C4-2B (cell line): ENCODE measurements around the gene RTBDN.
"Not testable (repeated sequence)": the region's sequence is repeated elsewhere in the genome, so short reads cannot be mapped to it uniquely, and the experiment has no call there.

Experiments used
- H3K27ac ChIP-seq: fragments of 450-650 bp; 2 replicates; pipeline ENCODE4 v1.5.1; 2017
- ZFX ChIP-seq: fragments of 450-650 bp; IDR thresholded peaks from 2 replicates; pipeline ENCODE4 v1.6.1; 2017
- TF ChIP-seq, protein P1 (sequence below): fragments of 450-650 bp; conservative IDR thresholded peaks from 2 replicates; pipeline ENCODE4 v1.5.1; 2017; ENCODE audit warnings: mild to moderate bottlenecking

The RTBDN gene

DNA sequence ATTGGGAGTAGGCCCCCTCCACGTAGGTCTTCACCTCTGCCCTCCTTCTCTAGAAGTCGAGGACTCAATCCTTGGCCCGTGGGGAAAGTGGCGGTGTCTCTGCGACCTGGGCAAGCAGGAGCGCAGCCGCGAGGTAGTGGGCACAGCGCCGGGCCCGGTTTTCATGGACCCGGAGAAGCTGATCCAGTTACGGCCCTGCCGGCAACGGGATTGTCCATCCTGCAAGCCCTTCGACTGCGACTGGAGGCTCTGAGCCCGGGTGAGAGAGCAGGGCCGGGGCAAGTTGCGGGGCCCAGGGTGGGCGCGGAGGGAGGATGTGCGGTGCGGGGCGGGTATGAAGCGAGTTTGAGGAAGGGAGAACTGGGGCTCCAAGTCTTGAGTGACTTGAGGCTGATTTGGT lies 30.3 kb downstream of the RTBDN start:
- H3K27ac ChIP-seq: no peak overlapping the region
- TF ChIP-seq ZFX: no peak
- TF ChIP-seq, protein P1, sequence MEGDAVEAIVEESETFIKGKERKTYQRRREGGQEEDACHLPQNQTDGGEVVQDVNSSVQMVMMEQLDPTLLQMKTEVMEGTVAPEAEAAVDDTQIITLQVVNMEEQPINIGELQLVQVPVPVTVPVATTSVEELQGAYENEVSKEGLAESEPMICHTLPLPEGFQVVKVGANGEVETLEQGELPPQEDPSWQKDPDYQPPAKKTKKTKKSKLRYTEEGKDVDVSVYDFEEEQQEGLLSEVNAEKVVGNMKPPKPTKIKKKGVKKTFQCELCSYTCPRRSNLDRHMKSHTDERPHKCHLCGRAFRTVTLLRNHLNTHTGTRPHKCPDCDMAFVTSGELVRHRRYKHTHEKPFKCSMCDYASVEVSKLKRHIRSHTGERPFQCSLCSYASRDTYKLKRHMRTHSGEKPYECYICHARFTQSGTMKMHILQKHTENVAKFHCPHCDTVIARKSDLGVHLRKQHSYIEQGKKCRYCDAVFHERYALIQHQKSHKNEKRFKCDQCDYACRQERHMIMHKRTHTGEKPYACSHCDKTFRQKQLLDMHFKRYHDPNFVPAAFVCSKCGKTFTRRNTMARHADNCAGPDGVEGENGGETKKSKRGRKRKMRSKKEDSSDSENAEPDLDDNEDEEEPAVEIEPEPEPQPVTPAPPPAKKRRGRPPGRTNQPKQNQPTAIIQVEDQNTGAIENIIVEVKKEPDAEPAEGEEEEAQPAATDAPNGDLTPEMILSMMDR: no peak

DNA sequence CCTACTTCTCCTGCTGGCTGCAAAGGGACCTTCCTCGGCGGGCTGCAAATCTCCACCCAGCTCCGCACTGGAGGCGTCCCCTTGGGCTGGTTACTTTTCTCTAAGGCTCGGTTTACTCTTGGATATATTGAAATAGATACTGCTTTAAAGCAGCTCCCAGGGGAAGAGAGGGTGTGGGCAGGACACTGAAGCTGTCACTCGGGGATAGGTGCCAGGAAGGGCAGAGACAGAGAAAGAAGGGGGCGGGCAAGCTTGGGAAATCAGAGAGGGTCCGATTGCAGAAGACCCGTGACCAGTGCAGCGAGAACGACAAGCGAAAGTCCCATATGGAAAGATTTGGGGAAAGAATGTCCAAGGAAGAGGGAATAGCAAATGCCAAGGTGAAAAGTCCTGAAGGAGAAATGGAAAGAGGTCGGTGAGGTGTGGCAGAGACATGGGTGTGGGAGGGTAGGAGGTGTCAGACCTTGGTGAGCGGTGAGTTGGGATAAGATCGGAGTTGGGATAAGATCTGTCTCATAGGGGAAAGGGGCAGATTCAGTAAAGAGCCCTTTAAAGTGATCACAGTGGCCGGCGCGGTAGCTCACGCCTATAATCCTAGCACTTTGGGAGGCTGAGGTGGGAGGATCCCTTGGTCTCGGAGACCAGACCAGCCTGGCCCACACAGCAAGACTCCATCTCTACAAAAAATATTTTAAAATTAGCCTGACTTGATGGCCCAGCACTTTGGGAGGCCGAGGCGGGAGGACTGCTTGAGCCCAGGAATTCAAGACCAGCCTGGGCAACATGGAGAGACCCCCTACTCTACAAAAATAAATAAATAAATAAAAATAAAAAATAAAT lies 31.9 kb downstream of the RTBDN start:
- TF ChIP-seq, protein P1: no peak
- TF ChIP-seq ZFX: no peak
- peak overlapping the region; percentile 98 for H3K27ac ChIP-seq

DNA sequence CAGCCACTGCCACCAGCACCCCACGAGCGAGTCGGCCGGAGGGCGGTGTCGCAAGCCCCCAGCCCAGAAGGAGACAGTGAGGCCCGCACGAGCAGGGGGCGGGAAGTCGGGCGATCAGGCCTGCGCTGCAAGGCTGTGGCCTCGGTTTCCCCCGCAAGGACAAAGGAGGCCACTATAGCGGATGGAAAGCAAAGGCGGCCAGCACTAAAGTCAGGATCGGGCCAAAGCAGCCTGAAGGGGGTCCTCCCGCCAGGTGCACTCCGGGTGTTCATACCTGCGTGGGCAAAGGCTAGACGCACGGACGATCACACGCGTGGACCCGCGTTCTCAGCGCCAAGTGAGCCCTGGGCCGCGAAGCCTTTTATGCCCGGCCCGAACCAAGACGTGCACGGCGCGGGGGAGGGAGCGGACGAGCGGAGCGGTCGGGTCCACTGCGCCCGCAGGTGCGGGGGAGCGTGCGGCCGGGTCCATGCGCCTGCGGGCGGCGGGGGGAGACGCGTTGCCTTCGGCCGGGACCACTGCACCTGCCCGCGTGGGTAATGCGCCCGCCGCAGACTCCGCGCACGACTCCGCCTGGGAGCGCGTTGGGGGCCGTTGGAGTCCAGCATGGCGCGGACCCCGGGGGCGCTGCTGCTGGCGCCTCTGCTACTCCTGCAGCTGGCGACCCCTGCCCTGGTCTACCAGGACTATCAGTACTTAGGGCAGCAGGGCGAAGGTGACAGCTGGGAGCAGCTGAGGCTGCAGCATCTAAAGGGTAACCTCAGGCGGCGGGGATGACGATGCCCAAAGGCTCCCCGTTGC lies 32.7 kb downstream of the RTBDN start, which contains the start of the genes PRDX2 and THSD8:
TSS of gene PRDX2 (minus strand) at position 335 of the 801 bp plus-strand sequence. CDS start 539 bp downstream, outside the sequence.
TSS of gene THSD8 (plus strand) at position 604 of the 801 bp plus-strand sequence. CDS start at position 607, 3 bp downstream.
- peak within 1 kb of the TSS; percentile 98 for H3K27ac ChIP-seq
- TF ChIP-seq ZFX: peak; percentile 95
- TF ChIP-seq, protein P1: no peak

DNA sequence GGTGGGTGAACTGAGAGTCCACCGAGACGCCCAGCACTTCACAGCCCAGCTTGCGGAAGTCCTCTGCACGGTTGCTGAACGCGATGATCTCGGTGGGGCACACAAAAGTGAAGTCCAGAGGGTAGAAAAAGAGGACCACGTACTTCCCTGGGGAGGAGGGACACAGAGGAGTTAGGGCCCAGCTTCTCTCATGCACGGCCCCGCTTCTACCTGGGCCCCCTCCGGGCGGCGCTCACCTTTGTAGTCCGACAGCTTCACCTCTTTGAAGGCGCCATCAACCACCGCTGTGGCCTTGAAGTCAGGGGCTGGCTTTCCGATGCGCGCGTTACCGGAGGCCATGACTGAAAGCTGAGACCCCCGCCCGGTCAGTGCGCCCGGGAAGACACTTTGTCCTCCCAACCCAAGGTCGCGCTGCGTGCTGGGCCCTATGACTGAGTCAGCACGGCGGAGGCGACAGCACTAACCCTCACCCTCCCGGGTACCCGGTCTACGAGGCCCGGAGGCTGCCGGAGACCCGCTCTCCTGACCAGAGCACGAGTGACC lies 33.4 kb downstream of the RTBDN start:
- TF ChIP-seq ZFX: no peak
- TF ChIP-seq, protein P1: no peak
- peak overlapping the region; percentile 98 for H3K27ac ChIP-seq

DNA sequence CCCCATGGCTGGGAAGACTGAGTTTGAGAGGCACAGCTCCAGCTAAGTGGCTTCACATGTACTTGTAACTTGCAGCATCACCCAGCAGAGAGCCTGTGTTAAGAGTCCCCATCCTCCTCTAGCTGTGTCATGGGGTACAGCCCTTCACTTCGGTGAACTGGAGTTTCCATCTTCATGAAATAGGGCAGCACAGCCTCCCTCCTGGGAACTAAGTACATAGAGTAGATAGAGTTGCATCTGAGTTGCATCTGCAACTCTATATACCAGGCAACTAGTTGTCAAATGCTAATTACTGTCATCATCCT lies 34.0 kb downstream of the RTBDN start:
- H3K27ac ChIP-seq: peak overlapping the region; percentile 98
- TF ChIP-seq ZFX: no peak
- TF ChIP-seq, protein P1: no peak

DNA sequence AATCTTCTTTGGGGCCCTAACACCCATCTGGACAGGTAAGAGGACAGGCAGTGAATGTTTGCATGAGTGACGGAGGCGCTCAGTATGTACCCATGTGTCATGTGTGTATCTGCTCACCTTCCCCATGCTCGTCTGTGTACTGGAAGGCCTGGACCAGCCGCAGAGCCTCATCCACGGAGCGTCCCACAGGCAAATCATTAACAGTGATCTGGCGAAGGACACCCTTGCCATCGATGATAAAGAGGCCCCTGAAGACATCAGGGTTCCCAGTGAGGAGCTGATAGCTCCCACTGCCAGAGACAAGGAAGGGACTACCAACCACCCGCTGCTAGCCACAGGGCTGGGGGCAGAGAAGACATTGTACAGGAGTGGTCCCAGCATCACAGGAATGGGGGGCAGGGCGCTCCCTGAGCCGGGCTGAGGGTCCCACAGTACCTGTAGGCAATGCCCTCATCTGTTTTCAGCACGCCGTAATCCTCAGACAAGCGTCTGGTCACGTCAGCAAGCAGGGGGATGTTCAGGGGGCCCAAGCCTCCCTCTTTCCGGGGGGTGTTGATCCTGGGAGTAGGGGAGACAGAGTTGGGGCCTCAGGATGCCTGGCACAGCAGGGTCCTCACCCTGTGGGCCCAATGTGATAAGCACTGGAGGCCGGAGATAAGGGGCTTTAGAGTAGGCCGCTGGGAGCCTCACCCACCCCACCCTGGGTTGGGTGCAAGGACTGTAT lies 34.5 kb downstream of the RTBDN start:
- H3K27ac ChIP-seq: peak overlapping the region; percentile 98; the same call in 1 of the 2 replicates
- no peak for TF ChIP-seq ZFX
- TF ChIP-seq, protein P1: no peak

DNA sequence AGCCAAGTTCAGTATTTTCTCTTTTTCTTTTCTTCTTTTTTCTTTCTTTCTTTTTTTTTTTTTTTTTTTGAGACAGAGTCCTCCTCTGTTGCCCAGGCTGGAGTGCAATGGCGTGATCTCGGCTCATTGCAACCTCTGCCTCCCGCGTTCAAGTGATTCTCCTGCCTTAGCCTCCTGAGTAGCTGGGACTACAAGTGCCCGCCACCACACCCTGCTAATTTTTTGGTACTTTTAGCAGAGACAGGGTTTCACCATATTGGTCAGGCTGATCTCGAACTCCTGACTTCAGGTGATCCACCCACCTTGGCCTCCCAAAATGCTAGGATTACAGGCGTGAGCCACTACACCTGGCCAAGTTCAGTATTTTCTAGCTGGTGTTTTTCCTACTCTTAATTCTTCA lies 36.8 kb downstream of the RTBDN start:
- H3K27ac ChIP-seq: not testable (repeated sequence)
